DLD1 (cell line): ENCODE results near the gene NACC2.
"Not testable (repeated sequence)": the region's sequence is repeated elsewhere in the genome, so short reads cannot be mapped to it uniquely, and the experiment has no call there.

Source experiments
- in situ Hi-C: cut with HindIII; loops from 2 replicates; pipeline ENCODE4 v1.10.0; 2017; ENCODE audit warnings: low sequenced_read_pairs

The NACC2 gene

GRCh38 chr9:136048560-136049411, 46.3 kb downstream of the NACC2 start:
- in situ Hi-C loops: no loop called here

- in situ Hi-C loops: no loop called here
These were observed 47.1 kb downstream of the NACC2 start for GRCh38 chr9:136047775-136048559.

- in situ Hi-C loops: no loop called here
These were observed 47.9 kb downstream of the NACC2 start for GRCh38 chr9:136047076-136047774.

- in situ Hi-C loops: no loop called here
These were observed 48.6 kb downstream of the NACC2 start for GRCh38 chr9:136046554-136046920.

GRCh38 chr9:136045595-136046553, 49.2 kb downstream of the NACC2 start:
- in situ Hi-C loops: no loop called here

GRCh38 chr9:136044971-136045594, 50.0 kb downstream of the NACC2 start:
- in situ Hi-C loops: no loop called here

- in situ Hi-C loops: no loop called here
These were observed 50.7 kb downstream of the NACC2 start for GRCh38 chr9:136044207-136044970.

GRCh38 chr9:136043441-136043991, 51.6 kb downstream of the NACC2 start:
- in situ Hi-C loops: no loop called here

- in situ Hi-C loops: no loop called here
These were observed 52.5 kb downstream of the NACC2 start for GRCh38 chr9:136042541-136042940.

GRCh38 chr9:136040848-136041247, 54.2 kb downstream of the NACC2 start:
- in situ Hi-C loops: not testable (repeated sequence)

- in situ Hi-C loops: no loop called here
These were observed 55.6 kb downstream of the NACC2 start for GRCh38 chr9:136039488-136039887.

GRCh38 chr9:136036848-136037247, 58.2 kb downstream of the NACC2 start:
- in situ Hi-C loops: no loop called here

- in situ Hi-C loops: no loop called here
These were observed 59.0 kb downstream of the NACC2 start for GRCh38 chr9:136036050-136036449.

- in situ Hi-C loops: no loop called here
These were observed 63.1 kb downstream of the NACC2 start for GRCh38 chr9:136031741-136032730.

- in situ Hi-C loops: no loop called here
These were observed 64.0 kb downstream of the NACC2 start for GRCh38 chr9:136031094-136031493.

- in situ Hi-C loops: no loop called here
These were observed 65.5 kb downstream of the NACC2 start for GRCh38 chr9:136029556-136029955.

GRCh38 chr9:136028760-136029470, 66.2 kb downstream of the NACC2 start:
- in situ Hi-C loops: no loop called here
